Fibroblast of peridontal ligament (primary cell): ENCODE data around the gene CD40.

Experiments used
- DNase-seq: peaks from one replicate; pipeline ENCODE4 v3.0.0-alpha.2; 2010; ENCODE audit errors: extremely low read depth

Gene CD40

GRCh38 chr20:46148313-46149208 is 30.4 kb downstream of the CD40 start:
- DNase-seq = no peak

DNA sequence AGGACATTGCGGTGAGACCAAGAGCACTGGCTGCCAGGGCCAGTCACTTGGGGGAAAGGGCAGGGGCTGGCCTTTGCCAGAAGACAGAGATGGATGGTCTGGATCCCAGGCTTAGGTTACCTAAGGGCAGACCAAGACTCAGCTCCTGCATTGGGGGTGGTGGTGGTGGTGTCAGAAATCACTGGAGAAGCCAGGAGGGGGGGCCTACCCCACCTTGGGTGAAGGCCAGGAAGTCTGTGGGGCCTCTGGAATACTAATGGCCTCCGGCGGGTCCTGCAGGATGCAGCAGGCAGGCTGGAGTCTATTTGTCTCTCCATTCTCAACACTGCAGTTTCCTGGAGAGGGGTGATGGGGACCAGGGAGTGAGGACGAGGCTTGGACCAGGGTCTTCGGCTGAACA is 32.8 kb downstream of the CD40 start:
- DNase-seq = no peak

GRCh38 chr20:46151936-46152335 is 33.8 kb downstream of the CD40 start:
- DNase-seq = no peak

- no peak for DNase-seq
Observed at GRCh38 chr20:46152824-46153586, 34.9 kb downstream of the CD40 start.

- DNase-seq = no peak
Observed at GRCh38 chr20:46154305-46154704, 36.2 kb downstream of the CD40 start.

DNA sequence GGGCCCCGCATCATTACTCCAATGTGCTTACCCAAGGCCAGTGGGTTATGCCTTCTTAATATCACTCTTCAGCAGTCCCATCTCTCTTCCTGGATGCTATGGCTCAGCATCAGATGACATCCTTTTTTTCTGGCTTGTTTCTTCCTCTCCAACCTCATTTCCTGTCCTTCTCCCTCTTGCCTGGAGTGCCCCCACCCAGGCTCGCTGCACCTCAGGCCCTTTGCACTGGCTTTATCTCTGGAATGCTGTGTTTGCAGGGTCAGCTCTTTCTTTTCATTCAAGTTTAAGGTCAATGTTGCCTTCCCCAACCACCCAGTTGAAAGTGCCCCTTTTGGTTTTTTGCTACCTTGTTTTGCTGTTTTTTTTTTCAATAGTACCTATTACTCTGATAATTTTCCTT is 36.7 kb downstream of the CD40 start:
- no peak for DNase-seq

- no peak for DNase-seq
Observed at GRCh38 chr20:46156065-46156464, 38.0 kb downstream of the CD40 start.

DNA sequence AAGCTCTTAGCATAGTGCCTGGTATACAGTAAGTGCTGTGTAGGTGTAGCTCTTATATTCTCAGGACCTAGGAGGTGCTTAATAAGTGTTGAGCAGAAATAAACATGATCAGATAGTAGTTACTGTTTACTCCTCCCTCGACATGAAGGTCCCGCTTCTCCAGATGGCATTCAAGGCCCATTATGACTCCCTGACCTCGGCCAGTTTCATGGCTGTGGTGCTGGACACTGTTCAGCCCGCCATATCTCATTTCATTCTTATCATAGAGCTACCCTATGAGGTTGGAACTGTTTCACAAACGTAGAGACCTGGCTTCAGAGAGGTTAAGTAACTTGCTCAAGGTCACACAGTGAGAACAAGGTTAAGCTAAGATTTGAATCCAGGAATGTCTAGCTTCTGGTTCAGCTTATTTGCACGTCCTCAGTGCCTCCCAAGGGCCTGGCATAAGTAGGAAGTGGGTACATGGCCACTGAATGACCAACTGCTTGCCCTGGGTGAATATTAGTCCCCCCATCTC is 39.0 kb downstream of the CD40 start:
- no peak for DNase-seq

DNA sequence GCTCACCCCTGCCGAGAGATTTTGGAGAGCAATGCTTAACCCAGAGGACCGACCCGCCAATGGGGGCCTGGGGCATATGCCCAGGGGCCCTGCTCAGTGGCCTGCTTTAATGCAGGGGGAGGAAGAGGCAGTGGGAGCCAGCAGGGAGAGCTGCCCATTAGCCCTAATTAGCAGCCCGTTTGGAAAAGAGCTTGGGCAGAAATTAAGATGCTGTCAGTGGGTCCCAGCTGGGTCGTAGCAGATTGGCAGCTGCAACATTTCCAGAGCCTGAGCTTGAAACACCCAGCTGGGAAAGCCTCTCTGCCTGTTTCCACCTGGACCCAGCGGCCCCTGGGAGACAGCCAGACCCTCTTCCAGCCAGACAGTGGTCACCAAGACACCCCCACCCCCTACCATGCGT is 39.5 kb downstream of the CD40 start:
- no peak for DNase-seq

DNA sequence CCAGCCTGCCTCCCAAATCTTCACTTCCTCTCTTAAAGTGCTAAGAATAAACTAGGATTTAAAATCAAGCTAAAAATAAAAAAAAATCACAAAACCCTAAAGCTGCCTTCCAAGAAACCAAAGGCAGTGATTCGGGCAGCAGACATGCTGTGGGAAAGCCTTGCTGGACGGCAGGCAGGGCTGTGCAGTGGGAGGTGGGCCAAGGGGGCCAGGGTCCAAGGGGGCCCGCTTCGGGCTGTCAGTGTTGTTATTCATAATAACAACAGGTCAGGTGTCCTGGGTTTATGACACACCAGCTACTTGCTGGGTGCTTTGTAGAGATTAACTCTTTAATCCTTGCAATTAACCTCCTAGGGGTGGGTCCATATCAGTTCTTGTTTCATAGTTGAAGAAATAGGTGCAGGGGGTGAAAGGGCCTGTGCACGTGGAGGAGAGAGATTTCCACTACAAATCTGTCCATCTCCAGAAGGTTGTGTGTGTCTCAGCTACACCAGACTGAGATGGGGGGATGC is 40.4 kb downstream of the CD40 start:
- DNase-seq = no peak

- no peak for DNase-seq
Observed at GRCh38 chr20:46159101-46159897, 41.2 kb downstream of the CD40 start.

GRCh38 chr20:46160661-46161060 is 42.5 kb downstream of the CD40 start:
- no peak for DNase-seq

GRCh38 chr20:46161921-46162320 is 43.8 kb downstream of the CD40 start:
- no peak for DNase-seq

- no peak for DNase-seq
Observed at GRCh38 chr20:46164254-46164653, 46.1 kb downstream of the CD40 start.

- no peak for DNase-seq
Observed at GRCh38 chr20:46167080-46167479, 49.0 kb downstream of the CD40 start.

DNA sequence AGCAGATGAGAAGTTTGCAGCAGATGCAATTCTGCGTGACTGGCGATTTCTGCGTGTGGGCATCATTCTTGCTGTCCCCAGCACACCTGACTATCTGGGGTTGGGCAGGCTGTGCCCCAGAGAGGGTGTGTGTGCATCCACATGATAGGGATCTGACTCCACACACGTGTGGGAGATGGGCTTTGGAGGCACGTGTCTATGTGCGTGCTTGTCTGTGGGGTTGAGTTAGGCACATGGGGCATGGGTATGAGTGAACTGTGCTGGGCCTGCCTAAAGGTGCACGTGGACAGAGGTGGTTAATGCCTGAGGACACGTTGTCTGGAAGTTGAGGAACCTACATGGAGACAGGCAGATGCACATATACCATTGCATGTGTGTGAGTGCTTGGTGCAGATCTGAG is 50.3 kb downstream of the CD40 start:
- DNase-seq = no peak

- DNase-seq = no peak
Observed at GRCh38 chr20:46169245-46170171, 51.4 kb downstream of the CD40 start.

- no peak for DNase-seq
Observed at GRCh38 chr20:46171476-46171875, 53.4 kb downstream of the CD40 start.

DNA sequence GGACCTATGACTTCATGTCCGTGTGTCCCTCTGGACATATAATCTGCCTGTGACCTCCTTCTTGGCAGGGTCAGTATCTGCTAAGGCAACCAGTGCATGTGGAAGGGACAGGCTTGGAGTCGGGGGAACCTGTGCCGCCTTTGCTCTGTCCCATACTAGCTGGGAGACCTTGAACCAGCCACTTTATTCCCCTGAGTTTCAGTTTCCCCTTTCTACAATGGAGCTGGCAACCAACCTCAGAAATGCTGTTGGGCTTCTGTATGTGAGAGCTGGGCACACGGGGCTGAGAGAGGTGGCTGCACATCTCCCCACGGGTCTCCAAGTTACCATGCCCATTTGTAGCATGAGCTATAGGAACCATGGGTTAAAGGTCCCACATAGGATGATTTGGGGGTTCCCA is 53.8 kb downstream of the CD40 start:
- no peak for DNase-seq

GRCh38 chr20:46172455-46172854 is 54.3 kb downstream of the CD40 start:
- no peak for DNase-seq
